IMR-90 (cell line): Measurements from ENCODE around the gene CARMIL1. TPM values are rescaled to one million over a fixed set of nuclear protein-coding genes. Genes with fewer than 3 reads are reported as not detected.

Experiments
- ATAC-seq: fragments of 200-7000 bp; cut with Tn5 transposase; 2 replicates; pipeline ENCODE4 v1.9.1; 2020; ENCODE audit warnings: low read depth, mild to moderate bottlenecking, moderate library complexity
- BruUV-seq: library from RNA; stranded (reverse); fragments of 400-500 nt; replicated peaks from 2 replicates; lab custom pipeline; 2021; lab: Mats Ljungman, UMichigan
- CTCF ChIA-PET: fragments of 300-600 bp; formaldehyde crosslinking; extraction: SDS; loops from one replicate; lab custom pipeline; 2021; ENCODE audit warnings: antibody characterized with exemption; lab: Yijun Ruan, JAX
- POLR2A ChIA-PET: fragments of 300-600 bp; sonication (Branson Sonifier 250); formaldehyde crosslinking; loops from one replicate; lab custom pipeline; 2022; ENCODE audit warnings: antibody characterized with exemption; ENCODE audit not compliant: unreplicated experiment; lab: Charles Lee
- DNase-seq: peaks from one replicate; pipeline ENCODE4 v3.0.0; 2013
- H2AFZ ChIP-seq: replicated peaks from 2 replicates; pipeline ENCODE3; 2013; ENCODE audit warnings: low read length, mild to moderate bottlenecking; ENCODE audit not compliant: poor library complexity
- H2AK5ac ChIP-seq: 2 replicates; pipeline ENCODE4 v1.6.1; 2013; ENCODE audit warnings: low read depth, low read length, inconsistent platforms
- H2AK9ac ChIP-seq: replicated peaks from 2 replicates; pipeline ENCODE3; 2013; ENCODE audit warnings: mild to moderate bottlenecking, low read depth, low read length, moderate library complexity; ENCODE audit not compliant: poor library complexity
- H2BK120ac ChIP-seq: 2 replicates; pipeline ENCODE4 v1.6.1; 2013; ENCODE audit warnings: low read depth, low read length, inconsistent platforms
- H2BK15ac ChIP-seq: 3 replicates; pipeline ENCODE4 v1.6.1; 2013; ENCODE audit warnings: low read depth, low read length, inconsistent platforms
- H2BK20ac ChIP-seq: 2 replicates; pipeline ENCODE4 v1.6.1; 2013; ENCODE audit warnings: low read depth, mild to moderate bottlenecking, inconsistent platforms, low read length, moderate library complexity
- H2BK5ac ChIP-seq: 2 replicates; pipeline ENCODE4 v1.6.1; 2013; ENCODE audit warnings: mild to moderate bottlenecking, low read depth, low read length, inconsistent platforms; ENCODE audit not compliant: poor library complexity, severe bottlenecking
- H3K14ac ChIP-seq: replicated peaks from 2 replicates; pipeline ENCODE4 v1.6.1; 2013; ENCODE audit warnings: low read depth, low read length, inconsistent platforms
- H3K18ac ChIP-seq: 2 replicates; pipeline ENCODE4 v1.6.1; 2013; ENCODE audit warnings: low read depth, low read length, control low read depth
- H3K23ac ChIP-seq: 2 replicates; pipeline ENCODE4 v1.6.1; 2013; ENCODE audit warnings: low read depth, low read length, inconsistent platforms
- H3K27ac ChIP-seq: 2 replicates; pipeline ENCODE4 v1.5.1; 2013; ENCODE audit warnings: mild to moderate bottlenecking, control low read depth, low read length; ENCODE audit not compliant: insufficient read depth
- H3K27me3 ChIP-seq: 2 replicates; pipeline ENCODE4 v1.6.1; 2013; ENCODE audit warnings: low read length; ENCODE audit not compliant: control insufficient read depth, insufficient read depth
- H3K36me3 ChIP-seq: 2 replicates; pipeline ENCODE4 v1.6.1; 2013; ENCODE audit warnings: low read length, mixed read lengths; ENCODE audit not compliant: control insufficient read depth, insufficient read depth
- H3K4ac ChIP-seq: 2 replicates; pipeline ENCODE4 v1.6.1; 2013; ENCODE audit warnings: low read depth, low read length, inconsistent platforms
- H3K4me1 ChIP-seq: 2 replicates; pipeline ENCODE4 v1.6.1; 2013; ENCODE audit warnings: low read length, mixed read lengths; ENCODE audit not compliant: control insufficient read depth, insufficient read depth
- H3K4me2 ChIP-seq: 2 replicates; pipeline ENCODE4 v1.6.1; 2013; ENCODE audit warnings: low read depth, mild to moderate bottlenecking, control low read depth, low read length, moderate library complexity
- H3K4me3 ChIP-seq: 2 replicates; pipeline ENCODE4 v1.5.1; 2013; ENCODE audit warnings: low read depth, mild to moderate bottlenecking, control low read depth, low read length, moderate library complexity; ENCODE audit not compliant: insufficient read depth
- H3K56ac ChIP-seq: 2 replicates; pipeline ENCODE4 v1.6.1; 2013; ENCODE audit warnings: low read length, inconsistent platforms; ENCODE audit not compliant: insufficient read depth; ENCODE audit errors: extremely low read depth
- H3K79me1 ChIP-seq, 2 experiments: 2 replicates each; pipeline ENCODE4 v1.6.1; 2013; ENCODE audit warnings: low read length in 2 of 2, inconsistent platforms in 1 of 2, low read depth in 1 of 2
- H3K9ac ChIP-seq: 2 replicates; pipeline ENCODE4 v1.6.1; 2013; ENCODE audit warnings: low read depth, low read length, control low read depth
- H3K9me1 ChIP-seq: 2 replicates; pipeline ENCODE4 v1.6.1; 2013; ENCODE audit warnings: low read length, inconsistent platforms; ENCODE audit not compliant: insufficient read depth
- H3K9me3 ChIP-seq: 2 replicates; pipeline ENCODE4 v1.6.1; 2013; ENCODE audit warnings: low read length; ENCODE audit not compliant: control insufficient read depth, insufficient read depth
- H4K20me1 ChIP-seq: 2 replicates; pipeline ENCODE4 v1.6.1; 2013; ENCODE audit warnings: low read length, inconsistent platforms; ENCODE audit not compliant: insufficient read depth
- H4K5ac ChIP-seq: 2 replicates; pipeline ENCODE4 v1.6.1; 2013; ENCODE audit warnings: mild to moderate bottlenecking, low read depth, low read length, control low read depth
- H4K8ac ChIP-seq, 2 experiments: 2 replicates each; pipeline ENCODE4 v1.6.1; 2013; ENCODE audit warnings: low read depth in 2 of 2, low read length in 2 of 2, control low read depth in 1 of 2, inconsistent platforms in 1 of 2
- H4K91ac ChIP-seq: 2 replicates; pipeline ENCODE4 v1.6.1; 2013; ENCODE audit warnings: low read depth, low read length, inconsistent platforms; ENCODE audit not compliant: insufficient read depth
- MXI1 ChIP-seq: IDR thresholded peaks from 2 replicates; pipeline ENCODE4 v1.6.1; 2012; ENCODE audit warnings: low read depth, mild to moderate bottlenecking, low read length, moderate library complexity, borderline replicate concordance
- NFE2L2 ChIP-seq: fragments of 150-350 bp; IDR thresholded peaks from 2 replicates; pipeline ENCODE4 v1.6.1; 2016; ENCODE audit warnings: low read depth, mild to moderate bottlenecking, low read length
- RCOR1 ChIP-seq: IDR thresholded peaks from 2 replicates; pipeline ENCODE4 v1.6.1; 2012; ENCODE audit warnings: mild to moderate bottlenecking, low read length, improper control_type of control experiment; ENCODE audit not compliant: insufficient replicate concordance
- WGBS, 2 experiments: methylation state at CpG; one replicate each; pipeline versions ENCODE4 v1.1.5 to v1.1.7; 2013; ENCODE audit warnings: missing lambda C conversion rate in 2 of 2; ENCODE audit not compliant: insufficient read length in 1 of 2; ENCODE audit errors: extremely low coverage in 2 of 2; 5-methylcytosine and 5-hydroxymethylcytosine counted together
- dilution Hi-C: fragments of 300-500 bp; cut with HindIII; formaldehyde crosslinking; loops from one replicate; pipeline ENCODE4 v1.14.3; 2018; ENCODE audit warnings: low sequenced_read_pairs; ENCODE audit not compliant: unreplicated experiment
- in situ Hi-C: fragments of 300-500 bp; cut with MboI; formaldehyde crosslinking; loops from 3 replicates; pipeline ENCODE4 v1.14.3; 2019; ENCODE audit warnings: low sequenced_read_pairs, inconsistent platforms, mixed read lengths
- intact Hi-C: fragments of 100-400 bp; cut with micrococcal nuclease; formaldehyde crosslinking; loops from 2 replicates; pipeline ENCODE4 v1.10.0; 2022
- polyA plus RNA-seq, 3 experiments: library from polyadenylated mRNA; depleted of rRNA; stranded (reverse); fragments of >200 nt; gene quantifications; 2 replicates each; pipeline ENCODE4 v1.2.3, GENCODE V29; 2012; ENCODE audit warnings: low replicate concordance in 1 of 3
- total RNA-seq: library from RNA; depleted of rRNA; stranded (reverse); fragments of >200 nt; gene quantifications from 2 replicates; pipeline ENCODE4 v1.2.3, GENCODE V29; 2012
- TF ChIP-seq, protein P1 (sequence below): fragments of 150-350 bp; IDR thresholded peaks from 2 replicates; pipeline ENCODE4 v1.6.1; 2017; ENCODE audit warnings: mild to moderate bottlenecking, antibody characterized with exemption, low read length, low read depth

Gene CARMIL1
- total and polyA plus RNA-seq, 2 of the 4 experiments (the other 2 are of a cell fraction): 1.3 to 2.9 TPM

DNA sequence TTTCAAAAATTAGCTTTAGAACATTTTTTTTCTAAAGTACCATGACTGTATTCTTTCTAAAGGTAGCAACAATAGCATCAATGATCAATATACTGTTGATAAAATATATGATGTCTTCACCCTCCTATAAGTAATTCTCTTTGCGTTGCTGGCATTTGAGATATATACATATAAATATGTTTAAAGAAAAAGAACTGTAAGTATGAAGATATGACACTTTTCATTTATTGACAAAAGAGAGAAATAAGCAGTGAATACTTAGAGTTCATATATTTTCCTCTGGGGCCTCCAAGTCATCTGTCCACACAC lies 323.5 kb downstream of the CARMIL1 start:
- no peak overlapping the region for H3K4me3 ChIP-seq
- H2BK15ac ChIP-seq: no peak overlapping the region
- H3K9me1 ChIP-seq: no peaks in the 10 kb centered on the region
- H3K14ac ChIP-seq: no peak overlapping the region
- H3K18ac ChIP-seq: no peak overlapping the region
- no peaks in the 10 kb centered on the region for H3K27me3 ChIP-seq
- dilution Hi-C loops (no loop called here), intact Hi-C loops (loop anchor here (1.0 to 5.0 kb wide), 5 partner anchors 337 to 1020 kb away; no protein-coding TSS in a partner anchor), in situ Hi-C loops (loop anchor here (25.0 kb wide), 1 partner anchor 1015 kb away; no protein-coding TSS in a partner anchor)
- no peaks in the 10 kb centered on the region for H3K4me1 ChIP-seq
- no peak overlapping the region for H3K56ac ChIP-seq
- no peak overlapping the region for H2AK5ac ChIP-seq
- no TSS peak for BruUV-seq
- H4K8ac ChIP-seq: no peak overlapping the region
- DNase-seq: no peak
- no peak overlapping the region for H2BK120ac ChIP-seq
- H3K23ac ChIP-seq: no peak overlapping the region
- H2AK9ac ChIP-seq: no peak overlapping the region
- H4K91ac ChIP-seq: no peak overlapping the region
- TF ChIP-seq, protein P1, sequence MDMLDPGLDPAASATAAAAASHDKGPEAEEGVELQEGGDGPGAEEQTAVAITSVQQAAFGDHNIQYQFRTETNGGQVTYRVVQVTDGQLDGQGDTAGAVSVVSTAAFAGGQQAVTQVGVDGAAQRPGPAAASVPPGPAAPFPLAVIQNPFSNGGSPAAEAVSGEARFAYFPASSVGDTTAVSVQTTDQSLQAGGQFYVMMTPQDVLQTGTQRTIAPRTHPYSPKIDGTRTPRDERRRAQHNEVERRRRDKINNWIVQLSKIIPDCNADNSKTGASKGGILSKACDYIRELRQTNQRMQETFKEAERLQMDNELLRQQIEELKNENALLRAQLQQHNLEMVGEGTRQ: no peak
- TF ChIP-seq NFE2L2 (no peak), RCOR1 (no peak), MXI1 (no peak)
- WGBS, 2 experiments: no CpG with 5 or more reads among the region's 1 CpG
- no peak overlapping the region for H3K4me2 ChIP-seq
- no peak overlapping the region for H3K4ac ChIP-seq
- H3K36me3 ChIP-seq: no peaks in the 10 kb centered on the region
- POLR2A ChIA-PET: no interaction called here
- CTCF ChIA-PET: no interaction called here
- H2AFZ ChIP-seq: no peak overlapping the region
- H4K20me1 ChIP-seq: no peaks in the 10 kb centered on the region
- H2BK5ac ChIP-seq: no peak overlapping the region
- no peak overlapping the region for H4K5ac ChIP-seq
- H2BK20ac ChIP-seq: no peak overlapping the region
- H3K79me1 ChIP-seq: no peaks in the 10 kb centered on the region
- no peak overlapping the region for H3K9ac ChIP-seq
- no peaks in the 10 kb centered on the region for H3K9me3 ChIP-seq
- no peak overlapping the region for H3K27ac ChIP-seq
- no peak for ATAC-seq
